Loucy (cell line): ENCODE measurements around the gene PIN1.
"Not testable (repeated sequence)": the region's sequence is repeated elsewhere in the genome, so short reads cannot be mapped to it uniquely, and the experiment has no call there.

ENCODE experiments used
- H2AFZ ChIP-seq: fragments of 200-600 bp; sonication (generic); 2 replicates; pipeline ENCODE4 v1.6.0; 2016; ENCODE audit warnings: antibody characterized with exemption, mild to moderate bottlenecking, low read length, moderate library complexity
- H3F3A ChIP-seq: fragments of 200-600 bp; 2 replicates; pipeline ENCODE4 v1.6.0; 2016; ENCODE audit warnings: antibody characterized with exemption, low read depth, mild to moderate bottlenecking
- H3K27me3 ChIP-seq: fragments of 200-600 bp; sonication (generic); 2 replicates; pipeline ENCODE4 v1.6.1; 2014; ENCODE audit warnings: low read length, mild to moderate bottlenecking; ENCODE audit not compliant: insufficient read depth, poor library complexity, severe bottlenecking
- H3K36me3 ChIP-seq: fragments of 200-600 bp; sonication (generic); 2 replicates; pipeline ENCODE4 v1.6.1; 2016; ENCODE audit warnings: low read length; ENCODE audit not compliant: insufficient read depth
- H3K4me1 ChIP-seq: fragments of 200-600 bp; sonication (generic); 2 replicates; pipeline ENCODE4 v1.5.1; 2014; ENCODE audit warnings: low read length, mild to moderate bottlenecking; ENCODE audit not compliant: insufficient read depth, poor library complexity, severe bottlenecking
- H3K4me2 ChIP-seq: fragments of 200-600 bp; sonication (generic); 2 replicates; pipeline ENCODE4 v1.6.0; 2014; ENCODE audit warnings: antibody characterized with exemption, low read length, low read depth, mild to moderate bottlenecking; ENCODE audit not compliant: poor library complexity, severe bottlenecking
- H3K4me3 ChIP-seq: fragments of 200-600 bp; sonication (generic); 2 replicates; pipeline ENCODE4 v1.5.1; 2014; ENCODE audit warnings: low read length, mild to moderate bottlenecking, mixed read lengths; ENCODE audit not compliant: poor library complexity, severe bottlenecking
- H3K79me2 ChIP-seq: fragments of 200-600 bp; sonication (generic); 2 replicates; pipeline ENCODE4 v1.6.1; 2014; ENCODE audit warnings: low read length; ENCODE audit not compliant: insufficient read depth
- H3K9ac ChIP-seq: fragments of 200-600 bp; sonication (generic); 2 replicates; pipeline ENCODE4 v1.6.0; 2014; ENCODE audit warnings: mild to moderate bottlenecking, low read depth, low read length, moderate library complexity; ENCODE audit not compliant: poor library complexity, severe bottlenecking
- H3K9me2 ChIP-seq: fragments of 200-600 bp; sonication (generic); replicated peaks from 2 replicates; pipeline ENCODE4 v1.6.1; 2016; ENCODE audit warnings: low read depth, low read length, mixed read lengths
- H3K9me3 ChIP-seq: fragments of 200-600 bp; sonication (generic); 2 replicates; pipeline ENCODE4 v1.6.1; 2014; ENCODE audit warnings: mild to moderate bottlenecking, antibody characterized with exemption, low read length, low read depth; ENCODE audit not compliant: insufficient read depth
- H4K20me1 ChIP-seq: fragments of 200-600 bp; sonication (generic); 2 replicates; pipeline ENCODE4 v1.6.0; 2014; ENCODE audit warnings: antibody characterized with exemption, low read length, mild to moderate bottlenecking; ENCODE audit not compliant: insufficient read depth, poor library complexity, severe bottlenecking
- EZH2phosphoT487 ChIP-seq: fragments of 200-600 bp; IDR thresholded peaks from 2 replicates; pipeline ENCODE4 v1.6.1; 2018; ENCODE audit warnings: antibody characterized with exemption, mild to moderate bottlenecking, moderate library complexity, borderline replicate concordance
- TF ChIP-seq, protein P1 (sequence below): fragments of 200-600 bp; sonication (generic); conservative IDR thresholded peaks from 2 replicates; pipeline ENCODE4 v1.5.1; 2014; ENCODE audit warnings: mild to moderate bottlenecking, antibody characterized with exemption, low read length

PIN1 gene

DNA sequence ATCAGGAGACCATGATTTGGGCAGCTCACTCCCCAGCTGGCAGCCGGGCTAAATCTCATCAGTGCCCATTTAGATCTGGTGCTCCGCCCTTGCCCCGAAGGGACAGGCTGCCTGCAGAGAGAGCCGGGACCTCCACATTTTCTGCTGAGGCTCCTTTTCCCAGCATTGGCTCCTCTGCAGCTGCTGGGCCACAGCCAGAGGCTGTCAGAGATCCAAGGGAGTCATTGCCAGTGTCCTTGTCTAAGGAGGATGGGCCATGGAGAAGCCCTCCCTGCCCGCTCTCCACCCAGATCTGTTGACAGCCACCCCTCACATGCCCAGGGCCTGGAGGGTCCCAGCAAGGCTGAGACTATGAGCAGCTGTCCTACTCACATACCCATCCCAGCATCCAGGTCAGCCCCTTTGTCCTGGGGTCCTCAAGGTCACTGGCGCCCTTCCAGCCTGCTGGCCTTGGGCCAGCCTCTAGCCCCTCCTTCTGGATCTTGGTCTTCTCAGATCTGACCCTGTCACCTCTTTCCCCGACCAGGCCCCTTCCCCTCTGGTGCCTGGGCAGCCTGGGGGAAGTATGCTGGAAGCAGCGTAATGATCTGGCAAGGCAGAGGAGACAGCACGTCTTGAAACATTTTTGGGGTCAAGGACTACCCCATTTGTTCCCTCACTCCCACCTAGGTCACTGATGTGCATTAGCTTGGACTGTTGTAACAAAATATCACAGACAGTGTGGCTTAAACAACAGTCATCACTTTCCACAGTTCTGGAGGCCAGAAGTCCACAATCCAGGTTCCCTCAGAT lies 7.9 kb downstream of the PIN1 start:
- H3K9ac ChIP-seq: no peak overlapping the region
- peaks cover 19% of the 10 kb centered on the region; the same call in 1 of the 2 replicates for H3K79me2 ChIP-seq
- no peak overlapping the region for H3K4me3 ChIP-seq
- no peaks in the 10 kb centered on the region for H3K9me2 ChIP-seq
- TF ChIP-seq, protein P1, sequence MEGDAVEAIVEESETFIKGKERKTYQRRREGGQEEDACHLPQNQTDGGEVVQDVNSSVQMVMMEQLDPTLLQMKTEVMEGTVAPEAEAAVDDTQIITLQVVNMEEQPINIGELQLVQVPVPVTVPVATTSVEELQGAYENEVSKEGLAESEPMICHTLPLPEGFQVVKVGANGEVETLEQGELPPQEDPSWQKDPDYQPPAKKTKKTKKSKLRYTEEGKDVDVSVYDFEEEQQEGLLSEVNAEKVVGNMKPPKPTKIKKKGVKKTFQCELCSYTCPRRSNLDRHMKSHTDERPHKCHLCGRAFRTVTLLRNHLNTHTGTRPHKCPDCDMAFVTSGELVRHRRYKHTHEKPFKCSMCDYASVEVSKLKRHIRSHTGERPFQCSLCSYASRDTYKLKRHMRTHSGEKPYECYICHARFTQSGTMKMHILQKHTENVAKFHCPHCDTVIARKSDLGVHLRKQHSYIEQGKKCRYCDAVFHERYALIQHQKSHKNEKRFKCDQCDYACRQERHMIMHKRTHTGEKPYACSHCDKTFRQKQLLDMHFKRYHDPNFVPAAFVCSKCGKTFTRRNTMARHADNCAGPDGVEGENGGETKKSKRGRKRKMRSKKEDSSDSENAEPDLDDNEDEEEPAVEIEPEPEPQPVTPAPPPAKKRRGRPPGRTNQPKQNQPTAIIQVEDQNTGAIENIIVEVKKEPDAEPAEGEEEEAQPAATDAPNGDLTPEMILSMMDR: no peak
- TF ChIP-seq EZH2phosphoT487: no peak
- no peaks in the 10 kb centered on the region for H3K27me3 ChIP-seq
- no peaks in the 10 kb centered on the region for H3K9me3 ChIP-seq
- no peaks in the 10 kb centered on the region for H3F3A ChIP-seq
- H2AFZ ChIP-seq: no peak overlapping the region
- peaks cover 60% of the 10 kb centered on the region; the same call in 1 of the 2 replicates for H3K36me3 ChIP-seq
- H3K4me1 ChIP-seq: no peaks in the 10 kb centered on the region
- no peak overlapping the region for H3K4me2 ChIP-seq
- no peaks in the 10 kb centered on the region for H4K20me1 ChIP-seq

DNA sequence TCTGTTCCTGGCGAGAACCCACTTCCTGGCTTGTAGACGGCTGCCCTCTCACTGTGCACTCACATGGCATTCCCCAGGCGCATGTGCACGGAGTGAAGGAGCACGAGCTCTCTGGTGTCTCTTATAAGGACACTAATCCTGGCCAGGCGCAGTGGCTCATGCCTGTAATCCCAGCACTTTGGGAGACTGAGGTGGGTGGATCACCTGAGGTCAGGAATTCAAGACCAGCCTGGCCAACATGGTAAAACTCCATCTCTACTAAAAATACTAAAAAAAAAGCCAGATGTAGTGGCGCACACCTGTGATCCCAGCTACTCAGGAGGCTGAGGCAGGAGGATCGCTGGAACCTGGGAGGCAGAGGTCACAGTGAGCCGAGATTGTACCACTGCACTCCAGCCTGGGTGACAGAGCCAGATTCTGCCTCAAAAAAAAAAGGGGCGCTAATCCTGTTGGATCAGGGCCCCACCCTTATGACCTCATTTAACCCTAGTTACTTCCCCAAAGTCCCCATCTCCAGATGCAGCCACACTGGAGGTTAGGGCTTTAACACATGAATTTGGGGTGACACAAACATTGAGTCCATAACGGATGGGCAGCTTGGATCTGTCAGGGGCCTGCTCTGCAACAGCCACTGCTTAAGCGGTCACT lies 8.6 kb downstream of the PIN1 start:
- H3K4me3 ChIP-seq, H3K4me1 ChIP-seq, H2AFZ ChIP-seq, H3K27me3 ChIP-seq, H3K9me2 ChIP-seq, H4K20me1 ChIP-seq, H3K4me2 ChIP-seq, H3F3A ChIP-seq, H3K9ac ChIP-seq, H3K9me3 ChIP-seq: not testable (repeated sequence)
- Histone ChIP-seq H3K36me3 (peaks cover 66% of the 10 kb centered on the region; the same call in 1 of the 2 replicates), H3K79me2 (peaks cover 14% of the 10 kb centered on the region; the same call in 1 of the 2 replicates)

DNA sequence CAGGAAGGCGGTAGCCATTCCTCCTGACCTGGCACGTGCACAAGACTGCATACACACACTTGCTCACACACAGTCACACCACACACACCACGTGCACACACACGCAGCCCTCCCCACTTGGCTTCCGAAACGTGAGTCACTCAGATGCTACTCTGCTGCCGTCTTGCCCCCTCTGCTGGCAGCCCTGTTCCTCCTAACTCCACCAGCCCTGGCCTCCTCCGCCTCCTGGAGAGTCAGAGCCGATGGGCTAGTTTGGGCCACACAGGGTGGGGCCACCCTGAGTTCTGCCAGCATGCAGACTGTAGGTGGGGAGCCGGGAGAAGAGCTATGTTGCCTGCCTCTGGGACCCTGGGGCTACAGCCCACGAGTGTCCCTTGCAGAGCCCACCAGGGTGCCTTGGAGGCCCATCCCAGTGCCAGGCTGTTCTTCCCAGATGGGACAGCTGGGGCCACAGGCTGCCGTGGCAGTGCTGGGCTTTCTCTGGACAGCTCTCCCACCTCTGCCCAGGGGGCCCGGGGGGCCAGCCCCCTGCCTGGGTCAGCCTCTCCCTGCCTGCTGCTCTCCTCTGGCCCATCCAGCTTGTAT lies 12.1 kb downstream of the PIN1 start:
- H3K9ac ChIP-seq: no peak overlapping the region

More for the DNA sequence above, 12.1 kb downstream of the PIN1 start:
- Histone ChIP-seq H3K4me2 (no peak overlapping the region), H3F3A (no peaks in the 10 kb centered on the region), H3K9me2 (no peaks in the 10 kb centered on the region), H3K79me2 (peaks cover 4% of the 10 kb centered on the region; the same call in 1 of the 2 replicates), H3K4me3 (no peak overlapping the region), H3K27me3 (no peaks in the 10 kb centered on the region), H3K36me3 (peaks cover 63% of the 10 kb centered on the region; the same call in 1 of the 2 replicates), H3K9me3 (no peaks in the 10 kb centered on the region), H3K4me1 (no peaks in the 10 kb centered on the region), H2AFZ (no peak overlapping the region), H4K20me1 (no peaks in the 10 kb centered on the region)
- TF ChIP-seq EZH2phosphoT487: no peak
- TF ChIP-seq, protein P1: peak; percentile 27; the same call in 1 of the 2 replicates
